ENCODE data around the gene PIK3R6.
"Not testable (repeated sequence)": the region's sequence is repeated elsewhere in the genome, so short reads cannot be mapped to it uniquely, and the experiment has no call there.

Gene PIK3R6

GRCh38 chr17:8828517-8828875, 39.0 kb downstream of the PIK3R6 start:
- DNase-seq (ENCODE audit: low read depth): no peak

- no peak for DNase-seq (ENCODE audit: low read depth)
These were observed 40.6 kb downstream of the PIK3R6 start for GRCh38 chr17:8826808-8827435.

GRCh38 chr17:8825802-8826201, 41.7 kb downstream of the PIK3R6 start:
- no peak for DNase-seq (ENCODE audit: low read depth)

GRCh38 chr17:8823279-8823678, 44.2 kb downstream of the PIK3R6 start:
- no peak for DNase-seq (ENCODE audit: low read depth)

GRCh38 chr17:8822401-8823035, 45.0 kb downstream of the PIK3R6 start:
- DNase-seq (ENCODE audit: low read depth): no peak

GRCh38 chr17:8821446-8822105, 45.9 kb downstream of the PIK3R6 start:
- DNase-seq (ENCODE audit: low read depth): no peak

GRCh38 chr17:8820311-8821010, 47.0 kb downstream of the PIK3R6 start:
- DNase-seq (ENCODE audit: low read depth): no peak

- no peak for DNase-seq (ENCODE audit: low read depth)
These were observed 48.7 kb downstream of the PIK3R6 start for GRCh38 chr17:8818654-8819330.

- DNase-seq (ENCODE audit: low read depth): no peak
These were observed 49.4 kb downstream of the PIK3R6 start for GRCh38 chr17:8818047-8818446.

- DNase-seq (ENCODE audit: low read depth): no peak
These were observed 60.4 kb downstream of the PIK3R6 start for GRCh38 chr17:8806926-8807550.

- DNase-seq (ENCODE audit: low read depth): no peak
These were observed 61.1 kb downstream of the PIK3R6 start for GRCh38 chr17:8806253-8806925.

GRCh38 chr17:8805396-8805795, 62.1 kb downstream of the PIK3R6 start:
- DNase-seq (ENCODE audit: low read depth): not testable (repeated sequence)

GRCh38 chr17:8803531-8804420, 63.7 kb downstream of the PIK3R6 start:
- DNase-seq (ENCODE audit: low read depth): no peak

GRCh38 chr17:8801135-8801840, 66.2 kb downstream of the PIK3R6 start:
- no peak for DNase-seq (ENCODE audit: low read depth)

- no peak for DNase-seq (ENCODE audit: low read depth)
These were observed 66.8 kb downstream of the PIK3R6 start for GRCh38 chr17:8800656-8801055.

GRCh38 chr17:8799570-8800212, 67.8 kb downstream of the PIK3R6 start:
- DNase-seq (ENCODE audit: low read depth): no peak

- no peak for DNase-seq (ENCODE audit: low read depth)
These were observed 68.5 kb downstream of the PIK3R6 start, which contains the start of gene MFSD6L for GRCh38 chr17:8798846-8799569. Gene MFSD6L, minus strand, starts transcription at chr17:8799365. Its CDS starts 245 bp downstream, at chr17:8799120.

- no peak for DNase-seq (ENCODE audit: low read depth)
These were observed 69.2 kb downstream of the PIK3R6 start for GRCh38 chr17:8798176-8798845.

Measured in GM04504 (cell line).